Hypothalamus (tissue), 51 donors: ENCODE results near the gene PARL.
"Not testable (repeated sequence)": the region's sequence is repeated elsewhere in the genome, so short reads cannot be mapped to it uniquely, and the experiment has no call there.

Experiments used
- DNase-seq, 51 donors: peaks; one replicate each; lab custom pipeline; 2025; lab: John Stamatoyannopoulos, UW

Gene PARL

GRCh38 chr3:183797996-183798395 lies 86.7 kb downstream of the PARL start:
- no peak for DNase-seq

- no peak for DNase-seq
These were observed 88.3 kb downstream of the PARL start for GRCh38 chr3:183796372-183796771.

- DNase-seq = peak in 1 of 51 donors; percentile 26
These were observed 90.2 kb downstream of the PARL start for GRCh38 chr3:183794452-183794851.

- DNase-seq = no peak
These were observed 91.7 kb downstream of the PARL start for GRCh38 chr3:183792976-183793375.

- DNase-seq = no peak
These were observed 94.0 kb downstream of the PARL start for GRCh38 chr3:183790700-183791099.

- DNase-seq = no peak
These were observed 94.9 kb downstream of the PARL start for GRCh38 chr3:183789826-183790225.

GRCh38 chr3:183784503-183784902 lies 100.2 kb downstream of the PARL start:
- DNase-seq = not testable (repeated sequence)

GRCh38 chr3:183782576-183783276 lies 102.0 kb downstream of the PARL start:
- no peak for DNase-seq

GRCh38 chr3:183781246-183781645 lies 103.4 kb downstream of the PARL start:
- DNase-seq = no peak

- no peak for DNase-seq
These were observed 104.7 kb downstream of the PARL start for GRCh38 chr3:183779896-183780465.
